Measurements from ENCODE around the gene TM9SF3. TPM values are rescaled to one million over a fixed set of nuclear protein-coding genes. Genes with fewer than 3 reads are reported as not detected.

TM9SF3 gene
- total and polyA plus RNA-seq, 8 donors: 28.6 to 343 (median 72.2) TPM

DNA sequence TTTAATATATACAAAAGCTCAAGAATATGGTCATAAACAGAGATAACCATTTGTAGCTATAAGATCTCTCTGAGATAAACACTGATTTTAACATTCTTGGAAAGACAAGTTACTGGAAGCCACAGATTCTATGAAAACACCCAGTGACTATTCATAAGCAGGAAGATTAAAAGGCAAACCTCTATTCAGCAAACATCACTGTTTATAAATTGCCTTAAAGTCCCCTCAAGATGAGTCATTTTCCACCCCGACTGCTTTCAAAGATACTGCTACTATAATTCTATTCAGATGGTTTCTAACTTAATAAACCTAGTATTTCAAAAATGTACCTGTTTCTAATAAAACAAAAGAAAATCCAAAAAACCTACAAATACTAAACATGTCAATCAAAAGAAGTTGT, 21.0 kb downstream of the TM9SF3 start:
- WGBS, 5 donors: 6 to 15% (median 12%) methylated on average over 1 of the region's 1 CpG
- no peak for DNase-seq

DNA sequence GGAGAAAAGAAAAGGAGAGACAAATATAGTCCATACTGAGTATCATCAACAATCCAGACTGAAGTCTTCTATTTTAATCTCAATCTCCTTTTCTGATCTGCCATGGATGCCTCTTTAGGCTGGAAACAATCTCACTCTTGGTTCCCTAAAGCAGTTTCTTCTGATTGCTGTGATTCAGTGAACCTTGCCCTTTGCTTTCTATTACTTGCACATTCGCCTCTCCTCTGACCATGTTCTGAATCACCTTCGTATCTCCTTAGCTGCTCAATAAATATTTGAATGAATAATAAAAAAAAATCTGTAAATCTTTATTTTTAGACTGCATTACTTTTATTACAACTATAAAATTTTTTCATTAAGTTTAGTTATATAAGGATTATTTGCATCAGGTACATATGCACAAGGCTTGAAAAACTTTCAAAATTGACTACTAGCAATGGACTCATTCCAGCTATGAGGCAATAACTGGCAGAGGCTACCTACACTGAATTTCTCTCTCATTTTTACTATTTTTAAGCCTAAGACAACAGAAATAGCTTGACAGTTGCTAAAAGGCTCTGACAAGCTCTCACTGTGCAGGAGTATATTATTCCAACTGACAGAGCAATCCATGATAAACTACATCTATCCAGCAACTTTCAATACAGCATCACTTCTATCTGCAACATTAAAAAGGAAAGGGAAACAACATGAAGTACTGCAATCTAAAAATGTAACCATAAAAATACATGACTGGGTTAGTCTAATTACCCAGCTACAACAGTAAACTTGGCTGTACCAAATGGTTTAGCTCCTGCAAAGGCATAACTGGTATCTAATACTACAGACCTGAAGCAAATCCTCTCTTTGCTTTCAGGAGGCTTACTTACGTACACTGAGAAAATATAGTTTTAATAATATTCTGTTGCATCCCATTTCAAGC, 25.6 kb downstream of the TM9SF3 start:
- Histone ChIP-seq H3K27me3 (no peaks in the 10 kb centered on the region), H3K4me3 (no peak overlapping the region), H3K9me3 (no peaks in the 10 kb centered on the region), H3K36me3 (peaks cover 5 to 82% (median 68%) of the 10 kb centered on the region in 4 donors), H3K27ac (peak overlapping the region in 1 of 5 donors; percentile 39), H3K4me1 (peaks cover 0 to 46% (median 20%) of the 10 kb centered on the region in 4 donors)
- WGBS, 5 donors: 49 to 81% (median 63%) methylated on average over 3 of the region's 3 CpGs
- TF ChIP-seq POLR2AphosphoS5 (IDR thresholded peaks at IDR 0.05) (no peak), POLR2A (IDR thresholded peaks at IDR 0.05) (no peak), EP300 (IDR thresholded peaks at IDR 0.05) (no peak)
- TF ChIP-seq, protein P1, sequence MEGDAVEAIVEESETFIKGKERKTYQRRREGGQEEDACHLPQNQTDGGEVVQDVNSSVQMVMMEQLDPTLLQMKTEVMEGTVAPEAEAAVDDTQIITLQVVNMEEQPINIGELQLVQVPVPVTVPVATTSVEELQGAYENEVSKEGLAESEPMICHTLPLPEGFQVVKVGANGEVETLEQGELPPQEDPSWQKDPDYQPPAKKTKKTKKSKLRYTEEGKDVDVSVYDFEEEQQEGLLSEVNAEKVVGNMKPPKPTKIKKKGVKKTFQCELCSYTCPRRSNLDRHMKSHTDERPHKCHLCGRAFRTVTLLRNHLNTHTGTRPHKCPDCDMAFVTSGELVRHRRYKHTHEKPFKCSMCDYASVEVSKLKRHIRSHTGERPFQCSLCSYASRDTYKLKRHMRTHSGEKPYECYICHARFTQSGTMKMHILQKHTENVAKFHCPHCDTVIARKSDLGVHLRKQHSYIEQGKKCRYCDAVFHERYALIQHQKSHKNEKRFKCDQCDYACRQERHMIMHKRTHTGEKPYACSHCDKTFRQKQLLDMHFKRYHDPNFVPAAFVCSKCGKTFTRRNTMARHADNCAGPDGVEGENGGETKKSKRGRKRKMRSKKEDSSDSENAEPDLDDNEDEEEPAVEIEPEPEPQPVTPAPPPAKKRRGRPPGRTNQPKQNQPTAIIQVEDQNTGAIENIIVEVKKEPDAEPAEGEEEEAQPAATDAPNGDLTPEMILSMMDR (IDR thresholded peaks at IDR 0.05): no peak
- DNase-seq: no peak
- intact Hi-C loops (cut with DNase I; ENCODE audit: low total_unique reads): no loop called here

More for the DNA sequence above, 21.0 kb downstream of the TM9SF3 start:
- no peak for TF ChIP-seq POLR2A (IDR thresholded peaks at IDR 0.05)
- TF ChIP-seq EP300 (IDR thresholded peaks at IDR 0.05): no peak
- TF ChIP-seq POLR2AphosphoS5 (IDR thresholded peaks at IDR 0.05): no peak
- TF ChIP-seq, protein P1 (IDR thresholded peaks at IDR 0.05): no peak
- Histone ChIP-seq H3K4me1 (peaks cover 12 to 75% (median 43%) of the 10 kb centered on the region in 4 donors), H3K36me3 (peaks cover 0 to 57% (median 35%) of the 10 kb centered on the region in 4 donors), H3K27me3 (no peaks in the 10 kb centered on the region), H3K4me3 (no peak overlapping the region), H3K27ac (no peak overlapping the region), H3K9me3 (no peaks in the 10 kb centered on the region)
- intact Hi-C loops (cut with DNase I; ENCODE audit: low total_unique reads): no loop called here

DNA sequence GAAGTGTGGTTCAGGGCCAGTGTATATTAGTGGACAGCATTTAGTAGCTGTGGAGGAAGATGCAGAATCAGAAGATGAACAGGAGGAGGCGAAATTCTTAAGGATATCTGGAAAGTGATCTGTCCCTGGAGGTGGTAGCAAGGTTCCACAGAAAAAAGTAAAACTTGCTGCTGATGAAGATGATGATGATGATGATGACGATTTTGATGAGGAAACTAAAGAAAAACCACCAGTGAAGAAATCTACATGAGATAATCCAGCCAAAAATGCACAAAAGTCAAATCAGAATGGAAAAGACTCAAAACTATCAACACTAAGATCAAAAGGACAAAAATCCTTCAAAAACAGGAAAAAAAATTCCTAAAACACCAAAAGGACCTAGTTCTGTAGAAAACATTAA, 26.3 kb downstream of the TM9SF3 start:
- no peak overlapping the region for H3K4me3 ChIP-seq
- H3K27me3 ChIP-seq: no peaks in the 10 kb centered on the region
- H3K4me1 ChIP-seq: peaks cover 0 to 41% (median 16%) of the 10 kb centered on the region in 4 donors
- peaks cover 5 to 83% (median 68%) of the 10 kb centered on the region in 4 donors for H3K36me3 ChIP-seq
- TF ChIP-seq POLR2A (IDR thresholded peaks at IDR 0.05) (no peak), POLR2AphosphoS5 (IDR thresholded peaks at IDR 0.05) (no peak), EP300 (IDR thresholded peaks at IDR 0.05) (no peak)
- TF ChIP-seq, protein P1 (IDR thresholded peaks at IDR 0.05): no peak
- no peak overlapping the region for H3K27ac ChIP-seq
- 72 to 91% (median 85%) methylated on average over 2 of the region's 2 CpGs for WGBS, 5 donors
- intact Hi-C loops (cut with DNase I; ENCODE audit: low total_unique reads): no loop called here
- no peak for DNase-seq
- H3K9me3 ChIP-seq: no peaks in the 10 kb centered on the region

DNA sequence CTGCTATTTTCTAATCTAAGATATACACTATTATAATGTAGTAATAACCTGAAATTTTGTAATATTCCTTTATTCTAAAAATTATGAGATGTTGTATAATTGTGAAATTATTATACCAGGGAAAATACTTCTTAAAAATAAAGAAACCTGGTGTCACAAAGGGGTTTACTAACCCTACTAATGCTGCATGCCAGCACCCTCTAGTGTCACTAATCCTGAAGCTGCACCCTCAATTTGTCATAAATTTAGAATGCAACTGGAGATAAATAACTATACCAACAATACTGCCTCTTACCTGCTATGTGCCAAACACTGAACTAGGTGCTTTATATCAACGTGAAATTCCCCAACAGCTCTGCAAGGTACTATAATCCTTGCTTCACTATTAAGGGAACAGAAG, 30.8 kb downstream of the TM9SF3 start:
- TF ChIP-seq POLR2AphosphoS5 (IDR thresholded peaks at IDR 0.05): no peak
- TF ChIP-seq, protein P1 (IDR thresholded peaks at IDR 0.05): peak in 1 of 7 experiments; percentile 24
- H3K9me3 ChIP-seq: no peaks in the 10 kb centered on the region
- intact Hi-C loops (cut with DNase I; ENCODE audit: low total_unique reads): no loop called here
- peaks cover 0 to 38% (median 19%) of the 10 kb centered on the region in 4 donors for H3K4me1 ChIP-seq
- no peaks in the 10 kb centered on the region for H3K27me3 ChIP-seq
- WGBS, 5 donors: 30 to 59% (median 40%) methylated on average over 1 of the region's 1 CpG
- H3K4me3 ChIP-seq: no peak overlapping the region
- peak in 1 of 2 donors; percentile 35 for DNase-seq
- H3K27ac ChIP-seq: no peak overlapping the region
- peaks cover 5 to 87% (median 71%) of the 10 kb centered on the region in 4 donors for H3K36me3 ChIP-seq
